Stimulated activated CD4-positive, alpha-beta T cell treated with anti-CD3 and anti-CD28 coated beads, Interleukin-1b, Interleukin-23, amount 100 ng/mL, for 48 hours (primary cell): ENCODE data around the gene USP47.

Source experiments
- DNase-seq: peaks from one replicate; pipeline ENCODE4 v3.0.0-alpha.2; 2020

USP47 gene

DNA sequence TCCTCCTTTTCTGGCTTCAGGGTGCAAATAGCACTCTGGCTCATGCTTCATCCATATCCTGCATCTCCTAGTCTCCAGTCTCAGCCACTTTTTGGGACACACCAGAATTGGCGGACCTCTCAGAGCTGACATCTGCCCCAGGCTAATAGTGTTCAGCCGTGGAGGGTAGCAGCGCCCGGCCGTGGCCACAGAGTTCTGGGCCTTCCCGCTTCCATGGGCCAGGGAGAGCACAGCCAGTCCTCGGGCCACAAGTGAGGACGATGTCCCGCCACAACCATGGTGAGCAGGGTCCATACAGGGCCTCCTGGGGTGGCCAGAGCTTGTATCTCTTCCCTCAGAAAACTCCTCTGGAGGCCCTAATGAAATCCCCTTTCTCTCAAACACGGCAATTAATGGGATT lies 140.7 kb downstream of the USP47 start:
- no peak for DNase-seq

- DNase-seq, result no peak
These were observed 141.2 kb downstream of the USP47 start for GRCh38 chr11:11982975-11983374.

DNA sequence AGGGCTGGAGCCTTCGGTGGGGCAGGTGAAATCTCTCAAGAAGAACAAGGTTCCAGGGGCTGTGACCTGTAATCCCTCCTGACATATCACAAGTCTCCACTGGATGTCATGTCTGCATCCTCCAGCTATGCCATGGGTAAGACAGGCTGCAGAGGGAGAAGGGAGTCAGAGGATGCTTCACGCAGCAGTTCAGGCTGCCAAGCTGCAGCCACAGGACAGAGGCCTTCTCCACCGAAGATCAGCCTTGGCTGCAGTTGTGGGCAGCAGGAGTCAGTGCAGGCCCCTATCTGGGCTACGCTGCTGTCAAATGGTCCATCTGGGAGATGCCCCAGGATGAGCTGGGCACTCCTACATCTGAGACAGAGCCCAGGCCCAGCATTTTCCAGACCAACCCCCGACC lies 141.7 kb downstream of the USP47 start:
- no peak for DNase-seq

DNA sequence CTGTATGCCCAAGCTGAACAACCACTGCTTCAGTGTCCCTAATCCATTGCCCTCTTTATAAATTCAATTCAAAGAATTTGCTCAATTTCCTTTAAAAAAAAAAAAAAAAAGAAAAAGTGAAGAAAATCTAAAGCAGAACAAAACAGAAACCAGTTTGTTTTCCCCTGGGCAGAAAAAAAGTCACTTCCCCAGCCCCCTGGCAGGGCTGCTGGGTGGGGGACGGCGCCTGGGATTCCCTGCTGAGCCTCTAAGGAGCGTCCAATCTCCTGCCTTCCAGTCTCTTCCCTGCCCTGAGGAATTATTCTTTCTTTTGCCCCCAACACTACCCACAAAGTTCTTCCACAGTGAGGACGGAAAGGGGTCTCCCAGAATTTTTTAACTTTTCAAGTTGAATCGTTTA lies 142.8 kb downstream of the USP47 start:
- DNase-seq, result no peak

DNA sequence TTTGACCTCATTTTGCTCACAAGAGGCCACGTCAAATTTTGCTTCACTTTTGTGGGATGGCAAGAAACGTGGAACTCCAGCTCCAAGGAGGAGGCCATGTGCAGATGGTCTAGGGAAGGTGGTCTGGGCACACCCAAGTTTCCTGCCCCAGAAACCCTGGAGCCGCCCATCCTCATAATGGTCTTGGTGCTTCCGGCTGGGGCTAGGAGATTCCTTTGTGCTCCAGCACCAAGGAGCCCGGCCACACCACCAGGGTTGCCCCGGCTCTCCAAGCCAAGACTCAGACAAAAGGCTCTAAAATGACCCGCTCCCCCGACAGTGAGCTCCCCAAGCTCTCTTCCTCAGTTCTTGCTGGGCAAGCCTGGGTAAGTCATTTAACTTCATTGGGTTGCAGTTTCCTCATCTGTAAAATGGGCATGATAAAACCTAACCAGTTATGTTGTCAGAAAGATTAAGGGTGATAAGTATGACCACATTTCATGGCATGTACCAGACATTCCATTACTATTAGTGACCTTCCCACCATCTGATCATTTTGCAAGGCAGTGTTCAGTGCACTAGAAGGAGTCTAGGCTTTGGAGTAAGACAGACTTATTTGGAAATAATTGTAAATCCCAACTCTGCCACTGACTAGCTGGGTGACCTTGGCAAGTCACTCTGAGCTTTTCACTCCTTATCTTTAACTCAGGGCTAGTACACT lies 143.4 kb downstream of the USP47 start:
- no peak for DNase-seq

DNA sequence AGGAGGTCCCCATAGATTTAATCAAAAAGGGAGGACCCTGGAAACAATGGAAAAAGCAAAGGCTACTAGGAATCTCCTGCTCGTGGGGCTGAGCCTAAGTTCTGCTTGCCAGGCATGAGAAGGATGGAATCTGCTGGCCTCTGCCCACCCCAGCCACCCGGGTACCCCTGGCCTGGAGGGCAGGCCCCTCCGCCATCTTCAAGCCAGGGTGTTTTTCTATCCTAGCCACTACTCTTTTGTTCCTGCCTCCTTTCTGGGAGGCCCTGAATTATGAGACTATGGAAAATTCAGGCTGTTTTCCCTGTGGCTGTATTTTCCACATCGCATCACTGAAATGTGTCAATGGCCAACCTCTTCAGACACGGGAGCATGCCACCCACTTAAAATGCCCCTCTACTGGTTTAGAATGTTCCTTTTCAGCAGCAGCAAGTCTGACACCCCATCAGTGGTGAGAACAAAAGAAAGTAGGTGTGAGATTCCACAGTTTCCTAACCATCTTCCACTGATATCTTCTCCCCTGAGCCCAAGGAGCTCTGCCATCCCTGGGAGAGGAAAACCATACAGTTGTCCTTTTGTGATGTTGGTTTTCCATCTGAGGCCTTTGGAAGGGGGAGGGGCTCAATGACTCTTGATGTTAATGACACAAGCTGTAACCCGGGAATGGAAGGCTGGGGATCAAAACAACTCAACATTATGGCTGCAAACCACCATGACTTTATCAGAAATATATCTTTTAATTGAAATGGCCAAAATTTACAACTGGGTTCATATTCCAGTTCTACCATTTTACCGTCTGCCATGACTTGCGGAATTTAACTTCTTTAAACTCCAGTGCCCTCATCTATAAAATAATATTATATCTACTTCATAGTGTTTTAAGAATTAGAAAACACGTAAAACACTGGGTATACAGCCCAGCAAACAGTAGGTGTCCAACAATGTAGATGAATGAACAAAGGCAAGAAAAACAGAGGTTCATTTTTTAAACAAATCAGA lies 144.5 kb downstream of the USP47 start:
- DNase-seq, result no peak

DNA sequence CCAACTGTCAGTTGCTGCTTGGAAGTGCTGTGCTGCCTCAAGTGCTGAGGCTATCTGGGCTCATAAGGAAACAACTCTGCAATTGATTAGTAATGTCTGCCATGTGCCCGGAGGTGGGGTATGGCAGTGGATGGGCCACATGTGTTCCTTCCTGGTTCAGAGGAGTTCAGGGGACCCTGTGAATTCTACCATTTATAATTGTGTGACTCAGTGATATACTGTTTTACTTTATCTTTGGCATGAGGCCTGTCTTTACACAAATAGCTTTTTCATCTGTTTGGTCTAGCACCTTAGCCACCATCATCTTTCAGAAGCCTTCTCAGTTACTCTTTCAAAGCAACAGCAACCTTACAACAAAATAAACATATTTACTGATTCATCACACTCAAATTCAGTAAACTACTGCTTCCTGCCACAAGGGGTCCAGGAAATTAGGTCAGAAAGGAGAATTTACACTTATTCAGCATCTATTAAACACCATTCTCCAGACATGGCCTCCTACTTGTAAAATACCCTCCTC lies 145.8 kb downstream of the USP47 start:
- DNase-seq, result no peak

DNA sequence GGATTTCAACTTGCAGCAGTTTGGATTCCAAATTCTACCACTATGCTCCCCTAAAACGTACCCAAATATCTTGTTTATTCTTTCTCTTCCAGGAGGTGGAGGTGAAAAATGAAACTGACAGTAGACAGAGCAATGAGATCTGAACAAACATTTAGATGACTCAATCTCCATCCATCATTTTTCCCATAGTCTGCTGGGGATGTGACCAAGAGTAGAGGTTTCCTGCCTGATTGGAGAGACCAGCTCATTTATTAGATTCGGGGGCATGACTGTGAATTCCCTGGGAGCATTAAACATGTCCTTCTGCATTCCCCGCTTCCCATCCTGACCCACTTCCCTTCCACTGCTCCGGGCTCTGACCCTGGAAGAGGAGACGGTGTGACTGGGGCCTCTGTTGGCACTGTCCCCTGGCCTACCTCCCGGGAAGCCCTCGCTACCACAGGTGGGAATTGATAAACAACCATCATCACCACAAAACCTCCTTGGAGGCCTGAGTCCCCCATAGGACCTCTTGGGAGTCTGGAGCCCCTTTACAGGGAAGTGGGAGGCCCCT lies 146.4 kb downstream of the USP47 start:
- no peak for DNase-seq

DNA sequence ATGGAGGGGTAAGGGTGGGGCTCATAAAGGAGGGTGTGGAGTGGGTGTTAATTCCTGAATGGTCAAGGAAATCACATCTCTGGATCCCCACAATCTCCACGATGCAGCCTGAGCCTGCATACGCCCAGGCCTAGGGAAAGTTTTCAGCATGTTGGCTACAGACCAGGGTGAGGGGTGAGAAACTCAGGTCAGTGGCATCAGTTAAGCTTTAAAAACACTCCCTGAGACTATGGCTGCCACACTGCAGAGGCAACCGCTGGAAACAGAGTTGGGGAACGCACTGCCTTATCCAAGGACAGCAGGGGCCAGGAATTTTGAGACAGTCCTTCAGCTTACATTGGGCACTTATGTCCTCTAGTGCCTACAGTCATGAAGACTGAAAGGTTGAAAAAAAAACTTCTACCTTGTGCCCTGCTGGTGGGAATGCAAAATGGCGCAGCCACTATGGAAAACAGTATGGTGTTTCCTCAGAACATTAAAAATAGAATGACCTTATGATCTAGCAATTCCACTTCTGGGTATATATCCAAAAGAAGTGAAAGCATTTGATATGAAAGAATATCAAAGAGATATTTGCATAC lies 147.0 kb downstream of the USP47 start:
- DNase-seq, result no peak

DNA sequence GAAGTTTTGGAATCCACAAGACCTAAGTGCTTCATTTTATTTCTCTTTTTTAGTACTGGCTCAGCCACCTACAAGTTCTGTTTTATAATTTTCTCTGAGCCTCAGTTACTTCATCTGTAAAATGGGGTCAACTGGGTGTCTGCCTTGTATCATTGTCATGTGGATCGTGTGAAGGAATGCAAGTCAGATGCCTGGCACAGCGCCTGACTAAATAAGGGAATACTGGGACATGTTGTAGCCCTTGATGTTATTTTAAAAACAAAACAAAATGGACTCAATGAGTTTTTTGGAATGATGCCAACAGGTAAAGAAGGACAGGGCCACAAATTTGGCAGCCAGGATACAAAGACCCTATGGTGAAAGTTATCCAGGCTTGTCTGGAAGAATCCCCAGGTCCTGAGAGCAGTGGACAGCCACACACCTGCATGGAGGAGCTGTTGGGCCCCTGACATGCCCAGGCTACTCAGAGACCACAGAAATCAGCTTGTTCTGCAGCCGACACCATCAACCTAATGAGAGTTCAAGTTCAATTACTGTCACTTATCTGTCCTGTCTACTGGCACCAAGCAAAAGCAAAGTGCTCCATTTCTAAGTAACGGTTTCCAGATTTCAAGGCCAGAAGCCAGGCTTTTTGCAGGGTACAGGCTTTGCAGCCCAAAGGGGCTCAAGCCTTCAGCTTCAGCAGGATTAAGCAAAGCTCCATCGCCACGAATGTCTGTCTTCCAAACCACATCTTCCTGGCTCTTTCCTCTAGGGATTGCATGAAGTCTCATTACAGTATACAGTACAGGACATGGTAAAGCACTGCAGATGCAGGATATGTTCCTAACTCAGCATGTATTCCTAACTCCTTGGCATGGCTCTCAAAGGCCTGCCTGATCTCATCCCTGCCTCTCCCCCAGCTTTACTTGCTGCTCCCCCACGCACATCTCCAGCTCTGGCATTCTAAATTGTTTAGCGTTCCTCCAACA lies 148.3 kb downstream of the USP47 start:
- DNase-seq, result no peak

DNA sequence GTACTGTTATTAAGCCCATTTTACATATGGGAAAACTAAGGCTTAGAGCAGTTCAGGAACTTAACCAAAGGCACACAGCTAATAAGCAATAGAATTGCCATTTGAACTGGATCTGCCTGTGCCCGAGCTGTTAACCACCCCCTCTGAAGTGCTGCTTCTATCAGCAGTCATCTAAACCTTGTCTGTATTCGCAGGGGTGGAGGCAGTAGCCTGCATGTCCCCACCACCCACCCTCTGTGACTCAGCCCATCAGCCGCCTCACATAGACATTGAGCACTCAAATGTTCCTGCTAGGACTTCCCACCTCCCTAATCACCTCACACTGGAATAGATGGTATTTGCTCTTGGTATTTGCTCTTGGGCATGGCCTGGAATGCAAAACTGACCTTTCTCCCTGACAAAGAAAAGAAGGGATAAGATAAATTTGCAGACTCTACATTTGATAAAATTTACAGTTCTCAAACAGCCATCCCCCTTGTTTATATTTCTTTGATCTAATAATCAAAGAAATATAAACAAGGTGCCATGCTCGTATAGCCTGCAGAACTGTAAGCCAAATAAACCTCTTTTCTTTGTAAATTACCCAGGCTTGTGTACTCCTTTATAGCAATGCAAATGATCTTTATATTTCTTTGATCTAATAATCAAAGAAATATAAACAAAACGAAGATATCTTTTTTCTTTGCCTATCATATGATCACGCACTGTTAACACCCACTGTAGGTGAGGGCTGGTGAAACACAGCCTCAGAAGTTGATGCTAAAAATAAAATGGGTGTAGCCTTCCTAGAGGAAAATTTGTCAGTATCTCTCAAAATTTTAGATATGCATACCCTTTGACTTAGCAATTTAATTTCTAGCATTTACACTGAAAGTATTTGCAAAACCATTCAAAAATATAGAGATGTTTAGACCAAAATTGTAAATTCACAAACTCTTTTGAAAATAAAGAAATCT lies 150.8 kb downstream of the USP47 start:
- DNase-seq, result no peak

GRCh38 chr11:11993839-11994238 lies 152.1 kb downstream of the USP47 start:
- no peak for DNase-seq

GRCh38 chr11:11995601-11996000 lies 153.8 kb downstream of the USP47 start:
- no peak for DNase-seq

GRCh38 chr11:11996321-11997048 lies 154.7 kb downstream of the USP47 start:
- DNase-seq, result no peak

DNA sequence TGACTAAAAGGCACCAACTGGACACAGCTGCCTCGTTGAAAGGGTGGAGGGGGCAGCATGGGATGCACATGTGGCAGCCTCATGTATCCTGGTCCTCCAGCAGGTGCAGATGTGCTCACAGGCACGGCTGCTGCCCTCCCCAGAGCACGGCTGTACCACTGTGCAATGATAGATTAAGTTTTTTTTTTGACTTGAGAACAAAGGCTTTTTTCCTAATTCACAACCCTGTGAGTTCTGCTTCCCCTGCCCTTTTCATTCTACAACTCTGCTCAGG lies 155.2 kb downstream of the USP47 start:
- no peak for DNase-seq

GRCh38 chr11:11998091-11998781 lies 156.5 kb downstream of the USP47 start:
- no peak for DNase-seq

DNA sequence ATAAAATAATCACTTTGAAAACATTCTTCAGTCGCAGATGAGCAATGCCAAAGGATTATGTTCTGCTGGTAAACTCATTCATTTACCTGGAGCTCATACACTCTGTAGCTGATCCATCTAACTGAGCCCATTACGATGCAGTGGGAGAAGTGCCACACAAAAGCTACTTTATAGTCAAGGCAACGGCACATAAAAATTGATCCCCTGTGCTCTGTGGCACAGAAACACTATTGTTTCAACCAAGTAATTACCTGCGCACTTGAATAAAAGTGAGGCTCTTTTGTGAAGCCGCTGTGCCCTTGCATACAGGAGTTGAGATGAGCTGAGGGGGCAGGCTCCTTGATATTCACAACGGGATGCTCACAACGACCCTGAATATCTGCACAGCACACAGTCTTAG lies 159.4 kb downstream of the USP47 start:
- DNase-seq, result no peak

DNA sequence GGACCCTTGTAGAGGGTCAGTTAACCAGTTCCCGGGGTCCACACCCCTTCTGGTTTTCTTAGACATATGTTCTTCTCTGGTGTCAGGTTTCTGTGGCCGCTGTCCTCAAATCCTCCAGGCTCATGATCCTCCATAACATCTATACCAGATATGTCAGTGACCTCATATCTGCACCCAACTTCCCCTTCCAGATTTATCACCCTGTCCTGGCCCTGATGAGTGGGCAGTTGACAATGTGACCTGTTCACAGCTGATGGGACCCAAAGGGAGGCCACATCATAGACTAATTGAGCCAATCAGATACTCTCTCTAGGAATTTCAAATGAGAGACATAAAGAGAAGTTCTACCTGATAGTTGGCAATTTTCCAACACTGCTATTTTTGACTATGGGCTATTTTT lies 161.6 kb downstream of the USP47 start:
- no peak for DNase-seq

DNA sequence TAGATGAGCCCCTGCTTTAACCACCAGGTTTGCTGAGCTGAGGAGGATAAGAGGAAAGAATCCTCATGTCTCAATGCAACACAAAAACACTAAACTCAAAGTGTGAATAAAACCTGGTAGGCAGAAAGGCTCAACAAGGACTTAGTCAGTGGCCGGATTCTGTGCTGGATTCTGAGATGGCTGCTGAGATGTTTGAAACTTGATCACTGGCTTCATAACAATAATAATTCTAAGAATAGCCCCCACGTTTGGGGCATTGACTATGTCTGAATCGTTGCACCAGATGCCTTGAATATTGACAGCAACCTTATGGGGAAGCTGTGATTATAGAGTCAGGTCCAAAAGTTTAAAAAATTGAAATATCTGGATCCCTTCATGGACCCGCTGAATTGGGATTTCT lies 162.0 kb downstream of the USP47 start:
- DNase-seq, result no peak

- no peak for DNase-seq
These were observed 163.3 kb downstream of the USP47 start for GRCh38 chr11:12005061-12005460.
